Astrocyte (in vitro differentiated cells and primary cell): ENCODE results near the gene DRD4. TPM values are rescaled to one million over a fixed set of nuclear protein-coding genes. Genes with fewer than 3 reads are reported as not detected.

ENCODE experiments used
- DNase-seq: peaks from one replicate; pipeline ENCODE4 v3.0.0-alpha.2; 2010; ENCODE audit warnings: low read depth
- FAIRE-seq: peaks from 2 replicates; lab custom pipeline; 2011; peaks lifted over from hg19 to GRCh38; lab: Jason Lieb, UNC
- H2AFZ ChIP-seq: 2 replicates; pipeline ENCODE4 v1.6.0; 2012; ENCODE audit warnings: low read depth, low read length, inconsistent platforms
- H3K27ac ChIP-seq: 2 replicates; pipeline ENCODE4 v1.5.1; 2011; ENCODE audit warnings: low read depth, low read length, inconsistent platforms
- H3K27me3 ChIP-seq: 2 replicates; pipeline ENCODE4 v1.6.0; 2011; ENCODE audit warnings: low read length, inconsistent platforms; ENCODE audit not compliant: insufficient read depth
- H3K36me3 ChIP-seq: 2 replicates; pipeline ENCODE4 v1.5.1; 2011; ENCODE audit warnings: low read length, inconsistent platforms; ENCODE audit not compliant: insufficient read depth
- H3K4me1 ChIP-seq: 2 replicates; pipeline ENCODE4 v1.5.1; 2011; ENCODE audit warnings: low read length, inconsistent platforms; ENCODE audit not compliant: insufficient read depth
- H3K4me2 ChIP-seq: 2 replicates; pipeline ENCODE4 v1.6.0; 2012; ENCODE audit warnings: low read length, inconsistent platforms
- H3K4me3 ChIP-seq: 2 replicates; pipeline ENCODE4 v1.5.1; 2011; ENCODE audit warnings: low read depth, mild to moderate bottlenecking, low read length, inconsistent platforms; ENCODE audit not compliant: insufficient read depth
- H3K79me2 ChIP-seq: 2 replicates; pipeline ENCODE4 v1.6.0; 2012; ENCODE audit warnings: mild to moderate bottlenecking, low read length, inconsistent platforms; ENCODE audit not compliant: insufficient read depth
- H3K9ac ChIP-seq: 2 replicates; pipeline ENCODE4 v1.6.0; 2012; ENCODE audit warnings: mild to moderate bottlenecking, low read length, inconsistent platforms
- H3K9me3 ChIP-seq: 2 replicates; pipeline ENCODE4 v1.5.1; 2012; ENCODE audit warnings: low read depth, mild to moderate bottlenecking, low read length, inconsistent platforms; ENCODE audit not compliant: insufficient read depth
- H4K20me1 ChIP-seq: 2 replicates; pipeline ENCODE4 v1.6.0; 2012; ENCODE audit warnings: low read length, inconsistent platforms; ENCODE audit not compliant: insufficient read depth
- H3K27ac Mint-ChIP-seq: one replicate; pipeline ENCODE4 v1.8.0; 2021; ENCODE audit warnings: mild to moderate bottlenecking, mixed read lengths; ENCODE audit not compliant: unreplicated experiment
- H3K27me3 Mint-ChIP-seq: one replicate; pipeline ENCODE4 v1.8.0; 2021; ENCODE audit warnings: low read depth, mixed read lengths; ENCODE audit not compliant: unreplicated experiment
- H3K36me3 Mint-ChIP-seq: one replicate; pipeline ENCODE4 v1.8.0; 2021; ENCODE audit warnings: low read depth, mixed read lengths; ENCODE audit not compliant: unreplicated experiment
- H3K4me1 Mint-ChIP-seq: one replicate; pipeline ENCODE4 v1.8.0; 2021; ENCODE audit warnings: low read depth, mixed read lengths; ENCODE audit not compliant: unreplicated experiment
- H3K4me3 Mint-ChIP-seq: one replicate; pipeline ENCODE4 v1.8.0; 2021; ENCODE audit warnings: mild to moderate bottlenecking, moderate library complexity, mixed read lengths; ENCODE audit not compliant: unreplicated experiment
- H3K9me3 Mint-ChIP-seq: one replicate; pipeline ENCODE4 v1.8.0; 2021; ENCODE audit warnings: mild to moderate bottlenecking, mixed read lengths; ENCODE audit not compliant: unreplicated experiment
- CTCF ChIP-seq: IDR thresholded peaks from 2 replicates; pipeline ENCODE4 v1.5.1; 2011; ENCODE audit warnings: low read depth, mild to moderate bottlenecking, inconsistent platforms, low read length, moderate library complexity; ENCODE audit not compliant: insufficient read depth
- EZH2 ChIP-seq: IDR thresholded peaks from 2 replicates; pipeline ENCODE4 v1.6.1; 2012; ENCODE audit warnings: mild to moderate bottlenecking, low read length, inconsistent platforms; ENCODE audit not compliant: insufficient read depth
- total RNA-seq: library from RNA; stranded (reverse); gene quantifications from 2 replicates; pipeline ENCODE4 v1.2.1, GENCODE V29; 2021

DRD4 gene
- total RNA-seq, 1 donor from 2014 or later = 9.9 TPM

GRCh38 chr11:665062-665703 lies 28.1 kb downstream of the DRD4 start:
- Histone ChIP-seq H3K4me3 (no peak overlapping the region), H2AFZ (no peak overlapping the region), H3K9me3 (no peaks in the 10 kb centered on the region), H3K79me2 (no peaks in the 10 kb centered on the region), H4K20me1 (peaks cover 44% of the 10 kb centered on the region), H3K9ac (no peak overlapping the region), H3K36me3 (peaks cover 2% of the 10 kb centered on the region), H3K4me1 (no peaks in the 10 kb centered on the region), H3K27me3 (no peaks in the 10 kb centered on the region), H3K27ac (no peak overlapping the region), H3K4me2 (no peak overlapping the region)
- DNase-seq (no peak), FAIRE-seq (no peak)
- Mint-ChIP-seq H3K27me3 (no peaks in the 10 kb centered on the region), H3K27ac (no peak overlapping the region), H3K36me3 (peaks cover 25% of the 10 kb centered on the region), H3K9me3 (no peaks in the 10 kb centered on the region), H3K4me3 (no peak overlapping the region), H3K4me1 (peaks cover 8% of the 10 kb centered on the region)
- TF ChIP-seq EZH2 (no peak), CTCF (no peak)

- H3K36me3 Mint-ChIP-seq = peaks cover 25% of the 10 kb centered on the region
- H2AFZ ChIP-seq = no peak overlapping the region
- H3K4me2 ChIP-seq = no peak overlapping the region
- H3K4me3 Mint-ChIP-seq = no peak overlapping the region
- peaks cover 8% of the 10 kb centered on the region for H3K4me1 Mint-ChIP-seq
- H3K9me3 ChIP-seq = no peaks in the 10 kb centered on the region
- H3K4me3 ChIP-seq = no peak overlapping the region
- no peaks in the 10 kb centered on the region for H3K27me3 Mint-ChIP-seq
- no peak overlapping the region for H3K9ac ChIP-seq
- H3K27me3 ChIP-seq = no peaks in the 10 kb centered on the region
- H4K20me1 ChIP-seq = peaks cover 41% of the 10 kb centered on the region
- H3K4me1 ChIP-seq = no peaks in the 10 kb centered on the region
- DNase-seq (peak; percentile 4), FAIRE-seq (no peak)
- no peaks in the 10 kb centered on the region for H3K9me3 Mint-ChIP-seq
- H3K36me3 ChIP-seq = peaks cover 2% of the 10 kb centered on the region
- H3K27ac ChIP-seq = no peak overlapping the region
- TF ChIP-seq EZH2 = no peak
- TF ChIP-seq CTCF = no peak
- H3K79me2 ChIP-seq = no peaks in the 10 kb centered on the region
- peak overlapping the region; percentile 53 for H3K27ac Mint-ChIP-seq
Measured at GRCh38 chr11:665704-666281, 28.7 kb downstream of the DRD4 start.

GRCh38 chr11:673866-674265 lies 36.8 kb downstream of the DRD4 start:
- Histone ChIP-seq H3K4me3 (no peak overlapping the region), H3K9me3 (no peaks in the 10 kb centered on the region), H3K4me2 (no peak overlapping the region), H3K36me3 (peaks cover 17% of the 10 kb centered on the region), H4K20me1 (peaks cover 4% of the 10 kb centered on the region), H3K27ac (no peak overlapping the region), H3K9ac (no peak overlapping the region), H2AFZ (no peak overlapping the region), H3K79me2 (no peaks in the 10 kb centered on the region), H3K27me3 (no peaks in the 10 kb centered on the region), H3K4me1 (no peaks in the 10 kb centered on the region)
- Mint-ChIP-seq H3K4me3 (no peak overlapping the region), H3K36me3 (peaks cover 21% of the 10 kb centered on the region), H3K4me1 (no peaks in the 10 kb centered on the region), H3K27ac (no peak overlapping the region), H3K27me3 (no peaks in the 10 kb centered on the region), H3K9me3 (no peaks in the 10 kb centered on the region)
- no peak for DNase-seq
- TF ChIP-seq CTCF (no peak), EZH2 (no peak)
- FAIRE-seq = no peak
